ENCODE data around the gene RPIA. TPM values are rescaled to one million over a fixed set of nuclear protein-coding genes. Genes with fewer than 3 reads are reported as not detected.

Gene RPIA
- total and polyA plus RNA-seq, 8 donors, result 16.0 to 35.2 (median 31.9) TPM

- Histone ChIP-seq H3K27me3 (no peaks in the 10 kb centered on the region), H3K4me3 (no peak overlapping the region), H3K27ac (peak overlapping the region; percentile 0 to 59), H3K36me3 (peaks cover 0 to 68% of the 10 kb centered on the region in 2 donors), H3K4me1 (peaks cover 0 to 8% of the 10 kb centered on the region in 2 donors), H3K9me3 (no peaks in the 10 kb centered on the region)
- TF ChIP-seq CTCF (IDR thresholded peaks at IDR 0.05), result no peak
- DNase-seq, result no peak
- ATAC-seq, result no peak
- intact Hi-C loops (cut with DNase I), result no loop called here
These were observed 45.9 kb downstream of the RPIA start for GRCh38 chr2:88737385-88737784.

- peaks cover 0 to 8% of the 10 kb centered on the region in 2 donors for H3K4me1 ChIP-seq
- no peaks in the 10 kb centered on the region for H3K27me3 ChIP-seq
- H3K9me3 ChIP-seq, result no peaks in the 10 kb centered on the region
- H3K4me3 ChIP-seq, result no peak overlapping the region
- no peak for TF ChIP-seq CTCF (IDR thresholded peaks at IDR 0.05)
- H3K27ac ChIP-seq, result peak overlapping the region in 1 of 2 donors; percentile 59
- DNase-seq (no peak), ATAC-seq (no peak)
- intact Hi-C loops (cut with DNase I), result no loop called here
- H3K36me3 ChIP-seq, result peaks cover 0 to 71% of the 10 kb centered on the region in 2 donors
These were observed 46.8 kb downstream of the RPIA start for GRCh38 chr2:88738271-88738670.

GRCh38 chr2:88739985-88740600 lies 48.6 kb downstream of the RPIA start:
- DNase-seq (peak in 3 of 4 donors; percentile 34 to 65 (median 53)), ATAC-seq (peak; percentile 98)
- H3K27ac ChIP-seq, result no peak overlapping the region
- peaks cover 0 to 78% of the 10 kb centered on the region in 2 donors for H3K36me3 ChIP-seq
- peaks cover 0 to 8% of the 10 kb centered on the region in 2 donors for H3K4me1 ChIP-seq
- intact Hi-C loops (cut with DNase I), result no loop called here
- no peaks in the 10 kb centered on the region for H3K27me3 ChIP-seq
- peaks cover 0 to 3% of the 10 kb centered on the region in 2 donors for H3K9me3 ChIP-seq
- TF ChIP-seq CTCF (IDR thresholded peaks at IDR 0.05), result peak; percentile 89 to 95
- no peak overlapping the region for H3K4me3 ChIP-seq

- no peak for DNase-seq
- Histone ChIP-seq H3K4me1 (no peaks in the 10 kb centered on the region), H3K36me3 (peaks cover 0 to 86% of the 10 kb centered on the region in 2 donors), H3K27me3 (no peaks in the 10 kb centered on the region), H3K27ac (no peak overlapping the region), H3K4me3 (no peak overlapping the region), H3K9me3 (peaks cover 0 to 11% of the 10 kb centered on the region in 2 donors)
- ATAC-seq, result no peak
- TF ChIP-seq CTCF (IDR thresholded peaks at IDR 0.05), result no peak
- intact Hi-C loops (cut with DNase I), result no loop called here
These were observed 55.5 kb downstream of the RPIA start for GRCh38 chr2:88746929-88747490.

- peaks cover 0 to 83% of the 10 kb centered on the region in 2 donors for H3K36me3 ChIP-seq
- no peaks in the 10 kb centered on the region for H3K4me1 ChIP-seq
- no peak overlapping the region for H3K4me3 ChIP-seq
- ATAC-seq (no peak), DNase-seq (no peak)
- intact Hi-C loops (cut with DNase I), result no loop called here
- peaks cover 0 to 11% of the 10 kb centered on the region in 2 donors for H3K9me3 ChIP-seq
- H3K27ac ChIP-seq, result no peak overlapping the region
- no peak for TF ChIP-seq CTCF (IDR thresholded peaks at IDR 0.05)
- H3K27me3 ChIP-seq, result no peaks in the 10 kb centered on the region
These were observed 56.5 kb downstream of the RPIA start for GRCh38 chr2:88747990-88748389.

Data from left lung (tissue), 10 donors.